LNCaP clone FGC (cell line): ENCODE results near the gene ZNF615.

Source experiments
- DNase-seq: peaks from one replicate; pipeline ENCODE4 v3.0.0-alpha.2; 2011; ENCODE audit warnings: low read depth
- H3K4me3 ChIP-seq: 2 replicates; pipeline ENCODE4 v1.5.1; 2011; ENCODE audit warnings: mild to moderate bottlenecking, low read depth, low read length, control low read depth
- CTCF ChIP-seq: IDR thresholded peaks from 2 replicates; pipeline ENCODE4 v1.5.1; 2012; ENCODE audit warnings: mild to moderate bottlenecking; ENCODE audit not compliant: control insufficient read depth, insufficient read depth; ENCODE audit errors: extremely low read depth

The ZNF615 gene

GRCh38 chr19:51993422-51993821, 14.6 kb downstream of the ZNF615 start:
- DNase-seq = no peak
- H3K4me3 ChIP-seq = no peak overlapping the region
- no peak for TF ChIP-seq CTCF

GRCh38 chr19:51986309-51987291, 21.4 kb downstream of the ZNF615 start, which contains the start of gene ZNF350:
Gene ZNF350, minus strand, starts transcription at chr19:51986840. Its CDS starts 12,480 bp downstream, at chr19:51974360.
- peak; percentile 96 for DNase-seq
- H3K4me3 ChIP-seq = peak within 1 kb of the TSS; percentile 100
- no peak for TF ChIP-seq CTCF

GRCh38 chr19:51983361-51983760, 24.6 kb downstream of the ZNF615 start:
- no peak for TF ChIP-seq CTCF
- DNase-seq = peak; percentile 71
- peak overlapping the region; percentile 32 for H3K4me3 ChIP-seq

GRCh38 chr19:51980926-51981325, 27.1 kb downstream of the ZNF615 start:
- peak; percentile 81 for DNase-seq
- H3K4me3 ChIP-seq = peak overlapping the region; percentile 17

- no peak overlapping the region for H3K4me3 ChIP-seq
- TF ChIP-seq CTCF = no peak
- no peak for DNase-seq
These were observed 27.8 kb downstream of the ZNF615 start for GRCh38 chr19:51980116-51980736.

GRCh38 chr19:51978882-51979281, 29.1 kb downstream of the ZNF615 start:
- H3K4me3 ChIP-seq = no peak overlapping the region
- no peak for DNase-seq
- TF ChIP-seq CTCF = no peak

GRCh38 chr19:51977346-51977745, 30.7 kb downstream of the ZNF615 start:
- DNase-seq = no peak
- H3K4me3 ChIP-seq = no peak overlapping the region
- no peak for TF ChIP-seq CTCF
